HUES48 (cell line): Measurements from ENCODE around the gene SPAG6.

ENCODE experiments used
- H3K27ac ChIP-seq: one replicate; pipeline ENCODE4 v1.7.0; 2013; ENCODE audit warnings: low read depth, low read length, inconsistent platforms
- H3K27me3 ChIP-seq: 2 replicates; pipeline ENCODE4 v1.6.1; 2013; ENCODE audit warnings: mild to moderate bottlenecking, low read length; ENCODE audit not compliant: control insufficient read depth, insufficient read depth
- H3K36me3 ChIP-seq: 2 replicates; pipeline ENCODE4 v1.6.1; 2013; ENCODE audit warnings: low read length; ENCODE audit not compliant: control insufficient read depth, insufficient read depth
- H3K4me1 ChIP-seq: 2 replicates; pipeline ENCODE4 v1.6.1; 2013; ENCODE audit warnings: mild to moderate bottlenecking, low read length; ENCODE audit not compliant: control insufficient read depth, insufficient read depth
- H3K4me3 ChIP-seq: 2 replicates; pipeline ENCODE4 v1.5.1; 2013; ENCODE audit warnings: mild to moderate bottlenecking, low read depth, low read length
- H3K9ac ChIP-seq: 2 replicates; pipeline ENCODE4 v1.6.1; 2013; ENCODE audit warnings: mild to moderate bottlenecking, low read depth, low read length, moderate library complexity
- H3K9me3 ChIP-seq: 2 replicates; pipeline ENCODE4 v1.6.1; 2013; ENCODE audit warnings: low read length; ENCODE audit not compliant: control insufficient read depth, insufficient read depth

Gene SPAG6

DNA sequence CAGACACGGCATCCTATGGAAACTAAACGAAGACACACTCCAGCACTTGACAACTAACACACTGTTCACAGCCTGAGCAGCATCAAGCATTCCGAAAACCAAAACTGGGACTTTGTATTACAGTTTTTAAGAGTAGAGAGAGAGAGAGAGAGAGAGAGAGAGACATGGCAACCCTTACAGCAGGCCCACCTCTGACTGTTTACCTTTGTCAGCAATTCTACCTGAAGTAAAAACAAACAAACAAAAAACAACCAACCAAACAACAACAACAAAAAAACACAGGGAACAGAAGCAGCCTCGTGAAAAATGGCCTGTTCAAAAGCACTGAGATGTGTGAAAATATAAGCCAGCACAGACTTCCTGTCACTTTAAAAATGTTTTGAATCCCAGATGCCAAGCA lies 118.0 kb downstream of the SPAG6 start:
- 0 out of 2 replicates have a peak, but pooled peaks cover 3% of the 10 kb centered on the region for H3K4me1 ChIP-seq
- H3K9ac ChIP-seq = no peak overlapping the region
- no peaks in the 10 kb centered on the region for H3K27me3 ChIP-seq
- H3K36me3 ChIP-seq = no peaks in the 10 kb centered on the region
- no peak overlapping the region for H3K4me3 ChIP-seq
- H3K27ac ChIP-seq = no peak overlapping the region
- H3K9me3 ChIP-seq = no peaks in the 10 kb centered on the region

- no peaks in the 10 kb centered on the region for H3K36me3 ChIP-seq
- H3K4me1 ChIP-seq = 0 out of 2 replicates have a peak, but pooled peaks cover 3% of the 10 kb centered on the region
- no peak overlapping the region for H3K9ac ChIP-seq
- peaks cover 16% of the 10 kb centered on the region for H3K27me3 ChIP-seq
- H3K4me3 ChIP-seq = no peak overlapping the region
- H3K9me3 ChIP-seq = no peaks in the 10 kb centered on the region
- no peak overlapping the region for H3K27ac ChIP-seq
Observed at GRCh38 chr10:22464966-22465629, 119.8 kb downstream of the SPAG6 start.

DNA sequence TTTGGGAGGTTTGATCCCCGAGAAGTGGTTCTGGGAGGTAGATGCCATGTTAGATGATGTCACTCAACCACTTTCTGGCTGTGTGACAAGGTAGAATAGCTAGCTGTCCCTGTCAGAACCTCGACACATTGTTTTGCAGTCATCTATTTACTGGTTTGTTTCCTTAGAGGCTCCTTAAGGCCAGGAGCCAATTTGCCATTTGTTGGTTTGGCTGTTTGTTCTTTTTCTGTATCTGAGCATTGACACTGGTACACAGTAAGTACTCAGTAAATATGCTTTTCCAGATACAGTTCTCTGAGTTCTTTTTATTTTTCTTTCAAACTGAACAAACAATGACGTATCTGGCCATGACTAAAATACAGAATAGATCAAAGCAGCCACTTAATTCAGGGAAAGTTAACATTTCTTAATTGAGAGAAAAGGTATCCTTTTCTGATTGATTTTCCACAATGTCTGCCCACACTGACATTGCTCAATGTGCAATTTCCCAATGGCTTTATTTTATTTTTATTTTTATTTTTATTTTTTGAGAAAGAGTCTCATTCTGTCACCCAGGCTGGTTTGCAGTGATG lies 121.6 kb downstream of the SPAG6 start:
- Histone ChIP-seq H3K4me1 (0 out of 2 replicates have a peak, but pooled peaks cover 3% of the 10 kb centered on the region), H3K9ac (no peak overlapping the region), H3K9me3 (no peaks in the 10 kb centered on the region), H3K4me3 (no peak overlapping the region), H3K27ac (no peak overlapping the region), H3K27me3 (peaks cover 31% of the 10 kb centered on the region), H3K36me3 (no peaks in the 10 kb centered on the region)
